Measurements from ENCODE around the gene PIK3CD.

DNA sequence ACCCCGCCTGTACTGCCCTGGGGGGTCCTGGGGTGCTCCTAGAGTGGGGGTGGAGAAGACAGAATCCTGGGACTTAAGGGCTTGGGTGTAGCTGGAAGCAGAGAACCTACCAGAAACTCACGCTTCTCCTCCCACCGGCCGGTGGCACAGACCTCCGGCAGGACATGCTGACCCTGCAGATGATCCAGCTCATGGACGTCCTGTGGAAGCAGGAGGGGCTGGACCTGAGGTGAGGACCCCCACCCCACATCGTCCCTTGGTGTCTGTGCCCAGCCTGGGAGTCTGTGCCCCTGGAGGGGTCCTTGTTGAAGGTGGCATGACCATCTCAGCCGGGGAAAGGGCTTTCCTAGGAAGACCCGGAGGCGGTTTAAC is 70.8 kb downstream of the PIK3CD start:
- TF ChIP-seq EP300 (IDR thresholded peaks at IDR 0.05; ENCODE audit: borderline replicate concordance in 1 of 2, low read depth in 1 of 2, low read length in 1 of 2), result no peak
- no peak for TF ChIP-seq TAF1 (IDR thresholded peaks at IDR 0.05; ENCODE audit: borderline replicate concordance, low read depth, low read length)
- TF ChIP-seq, protein P1, sequence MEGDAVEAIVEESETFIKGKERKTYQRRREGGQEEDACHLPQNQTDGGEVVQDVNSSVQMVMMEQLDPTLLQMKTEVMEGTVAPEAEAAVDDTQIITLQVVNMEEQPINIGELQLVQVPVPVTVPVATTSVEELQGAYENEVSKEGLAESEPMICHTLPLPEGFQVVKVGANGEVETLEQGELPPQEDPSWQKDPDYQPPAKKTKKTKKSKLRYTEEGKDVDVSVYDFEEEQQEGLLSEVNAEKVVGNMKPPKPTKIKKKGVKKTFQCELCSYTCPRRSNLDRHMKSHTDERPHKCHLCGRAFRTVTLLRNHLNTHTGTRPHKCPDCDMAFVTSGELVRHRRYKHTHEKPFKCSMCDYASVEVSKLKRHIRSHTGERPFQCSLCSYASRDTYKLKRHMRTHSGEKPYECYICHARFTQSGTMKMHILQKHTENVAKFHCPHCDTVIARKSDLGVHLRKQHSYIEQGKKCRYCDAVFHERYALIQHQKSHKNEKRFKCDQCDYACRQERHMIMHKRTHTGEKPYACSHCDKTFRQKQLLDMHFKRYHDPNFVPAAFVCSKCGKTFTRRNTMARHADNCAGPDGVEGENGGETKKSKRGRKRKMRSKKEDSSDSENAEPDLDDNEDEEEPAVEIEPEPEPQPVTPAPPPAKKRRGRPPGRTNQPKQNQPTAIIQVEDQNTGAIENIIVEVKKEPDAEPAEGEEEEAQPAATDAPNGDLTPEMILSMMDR (IDR thresholded peaks at IDR 0.05), result no peak
- TF ChIP-seq POLR2AphosphoS5 (IDR thresholded peaks at IDR 0.05; ENCODE audit: low read depth, low read length), result no peak
- TF ChIP-seq, protein P2, sequence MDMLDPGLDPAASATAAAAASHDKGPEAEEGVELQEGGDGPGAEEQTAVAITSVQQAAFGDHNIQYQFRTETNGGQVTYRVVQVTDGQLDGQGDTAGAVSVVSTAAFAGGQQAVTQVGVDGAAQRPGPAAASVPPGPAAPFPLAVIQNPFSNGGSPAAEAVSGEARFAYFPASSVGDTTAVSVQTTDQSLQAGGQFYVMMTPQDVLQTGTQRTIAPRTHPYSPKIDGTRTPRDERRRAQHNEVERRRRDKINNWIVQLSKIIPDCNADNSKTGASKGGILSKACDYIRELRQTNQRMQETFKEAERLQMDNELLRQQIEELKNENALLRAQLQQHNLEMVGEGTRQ (IDR thresholded peaks at IDR 0.05; ENCODE audit: borderline replicate concordance, low read depth, low read length), result no peak
- no peak for TF ChIP-seq JUND (IDR thresholded peaks at IDR 0.05)

Measured in SK-N-SH (cell line).